Large intestine (tissue), 3 donors: ENCODE measurements around the gene EHD3. TPM values are rescaled to one million over a fixed set of nuclear protein-coding genes. Genes with fewer than 3 reads are reported as not detected.

ENCODE experiments used
- DNase-seq, 2 donors: peaks; one replicate each; pipeline versions ENCODE4 v3.0.0 to v3.0.0-alpha.2; 2013
- H3K27ac ChIP-seq: one replicate; pipeline ENCODE4 v1.5.1; 2013; ENCODE audit warnings: low read length
- H3K27me3 ChIP-seq: 2 replicates; pipeline ENCODE4 v1.6.1; 2013; ENCODE audit warnings: low read length; ENCODE audit not compliant: control insufficient read depth, insufficient read depth
- H3K36me3 ChIP-seq: 2 replicates; pipeline ENCODE4 v1.6.1; 2013; ENCODE audit warnings: low read length; ENCODE audit not compliant: control insufficient read depth, insufficient read depth
- H3K4me1 ChIP-seq: one replicate; pipeline ENCODE4 v1.6.1; 2013; ENCODE audit warnings: low read length; ENCODE audit not compliant: control insufficient read depth, insufficient read depth
- H3K4me3 ChIP-seq: one replicate; pipeline ENCODE4 v1.5.1; 2013; ENCODE audit warnings: low read length
- H3K9me3 ChIP-seq: one replicate; pipeline ENCODE4 v1.6.1; 2013; ENCODE audit warnings: mild to moderate bottlenecking, low read depth, low read length, moderate library complexity; ENCODE audit not compliant: control insufficient read depth
- WGBS: methylation state at CpG from one replicate; pipeline ENCODE4 v1.1.5; 2013; ENCODE audit warnings: low lambda C conversion rate; ENCODE audit not compliant: insufficient coverage; 5-methylcytosine and 5-hydroxymethylcytosine counted together
- polyA plus RNA-seq: library from polyadenylated mRNA; unstranded; fragments of 120-200 nt; gene quantifications from one replicate; pipeline ENCODE4 v1.2.1, GENCODE V29; 2013

Gene EHD3
- polyA plus RNA-seq, 1 donor: 3.9 TPM

DNA sequence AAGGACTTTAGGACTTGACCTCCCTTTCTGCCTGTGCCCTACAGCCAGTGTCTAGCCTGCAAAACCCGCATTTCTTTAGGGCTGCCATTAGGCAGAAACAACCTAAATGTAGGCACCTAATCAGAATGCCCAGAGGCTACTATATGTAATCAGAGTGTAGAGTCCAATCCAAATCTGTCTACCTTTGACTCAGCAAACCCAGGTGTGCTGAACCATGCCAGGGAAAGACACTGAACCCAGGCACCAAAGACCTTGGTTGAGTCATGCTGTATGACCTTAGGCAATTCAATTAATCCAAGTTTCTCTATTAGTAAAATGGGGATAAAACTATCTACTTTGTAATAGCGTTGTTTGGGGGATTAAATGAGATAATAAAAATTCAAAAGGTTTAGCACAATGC, 37.3 kb upstream of the EHD3 start:
- peaks cover 7% of the 10 kb centered on the region for H3K4me1 ChIP-seq
- H3K27ac ChIP-seq: no peak overlapping the region
- WGBS: no CpG with 5 or more reads among the region's 2 CpGs
- H3K36me3 ChIP-seq: no peaks in the 10 kb centered on the region
- H3K27me3 ChIP-seq: no peaks in the 10 kb centered on the region
- no peak overlapping the region for H3K4me3 ChIP-seq
- no peak for DNase-seq
- no peaks in the 10 kb centered on the region for H3K9me3 ChIP-seq

DNA sequence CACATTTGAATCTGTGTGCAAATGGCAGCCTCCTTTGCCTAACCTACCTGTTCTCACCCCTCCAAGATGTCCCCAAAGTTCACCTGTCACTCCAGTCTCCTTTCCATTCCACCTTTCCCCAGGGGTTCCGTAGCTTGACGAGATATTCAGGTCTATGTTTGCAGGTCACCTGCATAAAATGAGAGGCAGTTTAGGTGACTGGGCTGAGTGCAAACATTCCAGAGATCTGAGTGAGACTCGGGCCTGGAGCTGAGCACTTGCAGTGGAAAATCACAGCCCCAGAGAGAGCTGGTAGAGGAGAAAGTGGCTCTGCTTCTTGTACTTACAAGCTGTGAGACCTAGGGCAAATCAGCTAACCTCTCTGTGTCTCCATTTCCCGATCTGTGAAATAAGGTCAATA, 36.8 kb upstream of the EHD3 start:
- H3K27ac ChIP-seq: no peak overlapping the region
- WGBS: no CpG with 5 or more reads among the region's 4 CpGs
- H3K27me3 ChIP-seq: no peaks in the 10 kb centered on the region
- no peaks in the 10 kb centered on the region for H3K36me3 ChIP-seq
- no peak for DNase-seq
- no peaks in the 10 kb centered on the region for H3K9me3 ChIP-seq
- peaks cover 7% of the 10 kb centered on the region for H3K4me1 ChIP-seq
- H3K4me3 ChIP-seq: no peak overlapping the region

- no peak for DNase-seq
- H3K27me3 ChIP-seq: peaks cover 1% of the 10 kb centered on the region
- H3K4me3 ChIP-seq: no peak overlapping the region
- no peak overlapping the region for H3K27ac ChIP-seq
- peaks cover 7% of the 10 kb centered on the region for H3K4me1 ChIP-seq
- 80% methylated on average over 1 of the region's 2 CpGs for WGBS
- H3K36me3 ChIP-seq: no peaks in the 10 kb centered on the region
- no peaks in the 10 kb centered on the region for H3K9me3 ChIP-seq
Observed at GRCh38 chr2:31197669-31198068, 36.3 kb upstream of the EHD3 start.

DNA sequence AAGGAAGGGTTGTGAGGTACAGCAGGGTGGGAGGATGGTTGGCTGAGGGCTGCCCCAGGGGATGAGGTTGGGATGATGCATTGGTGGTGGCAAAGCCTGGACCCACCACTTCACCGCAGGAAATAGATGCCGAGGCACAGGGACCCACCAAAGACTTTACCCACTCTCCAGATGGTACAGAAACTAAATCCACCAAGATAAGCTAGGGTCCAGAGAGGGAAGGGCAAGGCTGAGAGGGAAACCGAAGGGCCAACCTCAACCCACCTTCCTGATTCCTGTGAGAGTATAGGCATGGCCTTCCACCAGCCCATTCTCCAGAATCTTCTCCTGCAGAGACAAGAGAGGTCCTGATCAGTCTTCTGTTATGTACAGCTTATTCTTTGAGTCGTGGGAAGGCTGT, 34.7 kb upstream of the EHD3 start:
- no peaks in the 10 kb centered on the region for H3K9me3 ChIP-seq
- H3K4me1 ChIP-seq: no peaks in the 10 kb centered on the region
- H3K27ac ChIP-seq: no peak overlapping the region
- no peak overlapping the region for H3K4me3 ChIP-seq
- WGBS: 83% methylated on average over 1 of the region's 4 CpGs
- no peak for DNase-seq
- H3K36me3 ChIP-seq: no peaks in the 10 kb centered on the region
- peaks cover 4% of the 10 kb centered on the region for H3K27me3 ChIP-seq

DNA sequence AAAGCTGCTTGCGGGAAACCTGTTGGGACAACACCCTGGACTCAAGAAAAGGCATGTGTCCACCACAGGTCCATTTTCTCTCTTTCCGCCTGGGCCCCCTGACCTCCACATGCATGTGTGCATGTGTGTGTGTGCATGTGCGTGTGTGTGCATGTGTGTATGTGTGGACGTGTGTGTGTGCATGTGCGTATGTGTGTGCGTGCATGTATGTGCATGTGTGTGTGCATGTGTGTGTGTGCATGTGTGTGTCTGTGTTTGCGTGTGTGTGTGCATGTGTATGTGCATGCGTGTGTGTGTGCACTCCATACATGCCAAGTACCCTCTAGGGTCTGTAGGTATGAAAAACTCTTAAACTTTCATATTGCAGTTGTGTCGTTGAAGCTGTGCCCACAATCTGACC, 33.0 kb upstream of the EHD3 start:
- Histone ChIP-seq H3K27me3 (peaks cover 7% of the 10 kb centered on the region), H3K36me3 (no peaks in the 10 kb centered on the region), H3K27ac (no peak overlapping the region), H3K4me1 (no peaks in the 10 kb centered on the region), H3K9me3 (no peaks in the 10 kb centered on the region), H3K4me3 (no peak overlapping the region)
- DNase-seq: no peak
- no CpG with 5 or more reads among the region's 9 CpGs for WGBS

DNA sequence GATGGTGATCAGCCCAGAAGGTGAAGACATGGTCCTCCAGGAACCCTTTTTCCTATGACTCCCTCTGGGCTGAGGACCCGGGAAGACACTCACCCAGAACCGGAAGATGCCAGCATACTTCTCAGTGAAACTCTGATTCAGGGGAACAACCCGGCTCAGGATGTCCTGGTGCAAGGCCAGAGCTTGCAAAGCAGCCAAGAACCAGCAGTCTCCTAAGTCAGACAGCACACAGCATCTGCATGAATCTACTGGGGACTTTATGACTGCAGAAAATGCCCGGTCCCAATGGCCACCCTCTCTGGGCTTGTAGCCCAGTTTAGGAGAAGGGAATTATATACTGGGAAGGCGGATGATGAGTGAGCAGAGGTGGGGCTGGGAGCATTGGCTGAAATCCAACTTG, 31.9 kb upstream of the EHD3 start:
- DNase-seq: no peak
- Histone ChIP-seq H3K9me3 (no peaks in the 10 kb centered on the region), H3K27ac (no peak overlapping the region), H3K4me3 (no peak overlapping the region), H3K27me3 (peaks cover 7% of the 10 kb centered on the region), H3K36me3 (no peaks in the 10 kb centered on the region), H3K4me1 (no peaks in the 10 kb centered on the region)
- WGBS: no CpG with 5 or more reads among the region's 5 CpGs

DNA sequence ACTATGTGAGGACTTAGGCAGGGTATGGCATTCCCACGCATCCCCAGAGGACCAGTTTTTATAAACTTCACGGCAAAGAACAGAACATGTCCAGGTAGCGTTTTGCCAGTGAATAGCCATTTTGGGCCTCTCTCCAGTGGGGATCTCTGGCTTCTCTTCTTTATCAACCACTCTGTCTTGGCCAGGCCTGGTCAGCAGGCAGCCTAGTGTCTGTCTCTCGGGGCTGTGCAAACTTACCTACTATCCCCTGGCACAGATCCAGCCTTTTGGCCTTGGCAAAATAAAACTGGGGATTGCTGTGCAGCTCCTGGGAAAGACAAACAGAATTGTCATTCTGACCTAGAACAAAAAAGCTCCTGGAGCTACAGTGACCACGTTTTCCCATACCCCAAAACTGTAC, 31.1 kb upstream of the EHD3 start:
- H3K36me3 ChIP-seq: no peaks in the 10 kb centered on the region
- no peak for DNase-seq
- H3K27ac ChIP-seq: no peak overlapping the region
- H3K4me3 ChIP-seq: no peak overlapping the region
- no CpG with 5 or more reads among the region's 5 CpGs for WGBS
- peaks cover 7% of the 10 kb centered on the region for H3K27me3 ChIP-seq
- H3K4me1 ChIP-seq: no peaks in the 10 kb centered on the region
- no peaks in the 10 kb centered on the region for H3K9me3 ChIP-seq

DNA sequence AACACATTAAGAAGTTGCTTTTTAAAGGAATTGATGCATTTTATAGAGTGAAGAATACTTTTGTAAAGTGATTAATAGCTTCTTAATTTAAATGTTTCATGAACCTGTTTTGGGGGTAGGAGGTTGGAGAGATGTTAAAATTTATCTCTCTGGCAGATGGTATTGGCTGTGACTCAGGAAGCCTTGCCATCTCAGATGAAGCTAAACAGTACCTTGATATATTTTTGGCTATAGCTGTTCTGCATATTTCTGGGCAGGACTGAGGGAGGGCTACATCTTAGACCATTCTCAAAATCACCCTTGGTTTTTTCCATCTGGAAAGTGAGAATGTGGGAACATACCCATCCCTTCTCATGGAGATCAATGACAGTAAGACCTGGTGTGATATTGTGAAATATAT, 30.0 kb upstream of the EHD3 start:
- no peaks in the 10 kb centered on the region for H3K36me3 ChIP-seq
- no peak overlapping the region for H3K27ac ChIP-seq
- no peak for DNase-seq
- H3K9me3 ChIP-seq: no peaks in the 10 kb centered on the region
- H3K4me3 ChIP-seq: no peak overlapping the region
- no peaks in the 10 kb centered on the region for H3K4me1 ChIP-seq
- H3K27me3 ChIP-seq: peaks cover 7% of the 10 kb centered on the region

DNA sequence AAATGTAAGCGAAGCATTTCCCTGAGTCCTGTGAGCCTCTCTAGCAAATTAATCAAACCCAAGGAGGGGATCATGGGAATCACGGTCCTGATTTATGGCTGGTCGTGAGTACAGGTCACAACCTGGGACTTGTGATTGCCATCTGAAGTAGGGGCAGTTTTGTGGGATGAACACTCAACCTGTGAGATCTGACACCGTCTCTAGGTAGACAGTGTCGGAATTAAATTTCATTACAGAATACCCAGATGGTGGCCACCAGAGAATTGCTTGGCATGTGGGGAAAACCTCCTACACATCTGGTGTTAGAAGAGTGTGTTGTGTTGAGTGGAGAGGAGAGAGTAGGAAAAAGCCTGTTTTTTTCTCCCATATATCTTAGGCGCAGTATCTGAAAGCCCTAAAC, 29.2 kb upstream of the EHD3 start:
- no CpG with 5 or more reads among the region's 6 CpGs for WGBS
- no peaks in the 10 kb centered on the region for H3K9me3 ChIP-seq
- H3K27ac ChIP-seq: no peak overlapping the region
- H3K27me3 ChIP-seq: peaks cover 7% of the 10 kb centered on the region
- H3K4me1 ChIP-seq: no peaks in the 10 kb centered on the region
- no peak for DNase-seq
- no peak overlapping the region for H3K4me3 ChIP-seq
- no peaks in the 10 kb centered on the region for H3K36me3 ChIP-seq

GRCh38 chr2:31205186-31205585, 28.8 kb upstream of the EHD3 start:
- H3K36me3 ChIP-seq: no peaks in the 10 kb centered on the region
- no peak overlapping the region for H3K4me3 ChIP-seq
- peaks cover 7% of the 10 kb centered on the region for H3K27me3 ChIP-seq
- DNase-seq: no peak
- no peaks in the 10 kb centered on the region for H3K4me1 ChIP-seq
- no peaks in the 10 kb centered on the region for H3K9me3 ChIP-seq
- WGBS: no CpG with 5 or more reads among the region's 9 CpGs
- no peak overlapping the region for H3K27ac ChIP-seq

GRCh38 chr2:31205613-31206012, 28.3 kb upstream of the EHD3 start:
- Histone ChIP-seq H3K9me3 (no peaks in the 10 kb centered on the region), H3K27ac (no peak overlapping the region), H3K4me3 (no peak overlapping the region), H3K4me1 (no peaks in the 10 kb centered on the region), H3K36me3 (no peaks in the 10 kb centered on the region), H3K27me3 (peaks cover 7% of the 10 kb centered on the region)
- no peak for DNase-seq
- WGBS: no CpG with 5 or more reads among the region's 3 CpGs
